Esophagus muscularis mucosa (tissue), 4 donors: ENCODE measurements around the gene ATP6V1F. TPM values are rescaled to one million over a fixed set of nuclear protein-coding genes. Genes with fewer than 3 reads are reported as not detected.

Experiments used
- DNase-seq: peaks from one replicate; pipeline ENCODE4 v3.0.0-alpha.2; 2017; ENCODE audit errors: extremely low spot score
- H3K27ac ChIP-seq, 4 donors: fragments of 200-600 bp; sonication (generic); replicated peaks in 1 of 4; 1 replicate in 3 of 4; 2 replicates in 1 of 4; pipeline ENCODE4 v1.5.1; 2016 to 2019; ENCODE audit warnings: mild to moderate bottlenecking in 1 of 4
- H3K27me3 ChIP-seq, 4 donors: fragments of 200-600 bp; sonication (generic); one replicate each; pipeline versions ENCODE4 v1.5.1 to v1.6.0; 2016 to 2019
- H3K36me3 ChIP-seq, 4 donors: fragments of 200-600 bp; sonication (generic); one replicate each; pipeline ENCODE4 v1.5.1; 2016 to 2019
- H3K4me1 ChIP-seq, 4 donors: fragments of 200-600 bp; sonication (generic); one replicate each; pipeline ENCODE4 v1.5.1; 2016 to 2019
- H3K4me3 ChIP-seq, 4 donors: fragments of 200-600 bp; sonication (generic); 1 replicate in 2 of 4; 2 replicates in 2 of 4; pipeline ENCODE4 v1.5.1; 2016 to 2019; ENCODE audit warnings: mild to moderate bottlenecking in 4 of 4, moderate library complexity in 1 of 4
- H3K9me3 ChIP-seq, 4 donors: fragments of 200-600 bp; sonication (generic); 1 replicate in 3 of 4; 2 replicates in 1 of 4; pipeline ENCODE4 v1.5.1; 2016 to 2019
- EP300 ChIP-seq: sonication (generic); formaldehyde crosslinking; IDR thresholded peaks from one replicate; pipeline ENCODE4 v1.6.1; 2017; ENCODE audit warnings: antibody characterized with exemption
- POLR2A ChIP-seq: fragments of 450-650 bp; IDR thresholded peaks from one replicate; pipeline ENCODE4 v1.6.1; 2017; ENCODE audit warnings: antibody characterized with exemption, moderate library complexity, mild to moderate bottlenecking, low read depth
- POLR2AphosphoS5 ChIP-seq, 2 donors: sonication (generic); formaldehyde crosslinking; IDR thresholded peaks; one replicate each; pipeline ENCODE4 v1.6.1; 2017; ENCODE audit warnings: antibody characterized with exemption in 2 of 2
- WGBS: methylation state at CpG from one replicate; pipeline ENCODE4 v1.1.5; 2018; 5-methylcytosine and 5-hydroxymethylcytosine counted together
- intact Hi-C: fragments of 100-400 bp; cut with DNase I; formaldehyde crosslinking; loops from one replicate; pipeline ENCODE4 v1.15.1; 2023
- total RNA-seq, 4 donors: library from RNA; depleted of rRNA; stranded (reverse); fragments of >200 nt; gene quantifications; one replicate each; pipeline versions ENCODE4 v1.1.0 to v1.2.1, GENCODE V29; 2016
- TF ChIP-seq, protein P1 (sequence below), 3 experiments: fragments of 200-600 bp in 2 of 3; fragments of 450-650 bp in 1 of 3; sonication (generic) in 2 of 3; IDR thresholded peaks; one replicate each; pipeline ENCODE4 v1.5.1; 2017 to 2019; ENCODE audit warnings: antibody characterized with exemption in 3 of 3, mild to moderate bottlenecking in 2 of 3, moderate library complexity in 1 of 3

ATP6V1F gene
- total RNA-seq, 4 donors from 2014 or later, result 74.3 to 108 (median 91.9) TPM

DNA sequence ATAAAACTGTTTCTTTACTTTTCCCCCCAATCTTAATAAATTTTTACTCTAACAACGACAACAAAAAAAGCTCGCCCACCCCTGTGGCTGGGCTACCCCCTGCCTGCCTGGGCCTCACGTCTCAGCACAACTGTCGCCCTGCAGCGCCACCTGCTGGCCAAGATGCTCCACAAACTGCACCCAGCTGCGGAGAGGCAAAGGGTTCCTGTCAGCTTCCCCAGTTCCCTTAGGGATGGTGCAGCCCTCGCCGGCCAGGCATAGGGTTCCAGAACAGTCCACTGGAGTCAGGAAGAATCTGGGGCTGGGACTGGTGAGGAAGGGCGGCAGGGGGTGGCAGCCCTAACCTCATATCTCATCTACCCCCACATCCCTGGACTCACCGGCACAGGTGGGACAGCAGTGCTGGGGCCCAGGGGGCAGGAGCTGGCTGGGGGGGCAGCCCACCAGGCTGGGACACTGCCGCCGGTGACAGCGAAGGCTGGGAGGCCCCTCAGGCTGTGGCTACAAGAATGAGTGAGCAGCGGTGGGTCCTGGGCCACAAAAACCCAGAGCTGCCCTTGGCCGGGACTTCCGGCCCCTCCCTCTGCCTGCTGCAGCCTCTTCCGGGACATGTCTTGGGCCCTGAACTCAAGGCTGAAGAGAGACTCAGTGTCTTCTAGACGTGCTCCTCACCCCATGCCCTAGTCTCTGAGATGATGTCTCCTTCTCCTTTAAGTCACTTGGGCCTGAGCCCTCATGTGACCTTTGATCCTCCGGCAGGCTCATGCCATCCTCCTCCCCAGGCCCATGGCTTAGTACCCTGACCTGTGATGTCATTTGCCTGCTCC is 21.2 kb downstream of the ATP6V1F start:
- Histone ChIP-seq H3K27ac (no peak overlapping the region), H3K4me3 (peak overlapping the region in 1 of 4 donors; percentile 32), H3K9me3 (no peaks in the 10 kb centered on the region), H3K36me3 (no peaks in the 10 kb centered on the region), H3K27me3 (peaks cover 0 to 42% (median 0%) of the 10 kb centered on the region in 4 donors), H3K4me1 (peaks cover 0 to 16% (median 12%) of the 10 kb centered on the region in 4 donors)
- TF ChIP-seq, protein P1, sequence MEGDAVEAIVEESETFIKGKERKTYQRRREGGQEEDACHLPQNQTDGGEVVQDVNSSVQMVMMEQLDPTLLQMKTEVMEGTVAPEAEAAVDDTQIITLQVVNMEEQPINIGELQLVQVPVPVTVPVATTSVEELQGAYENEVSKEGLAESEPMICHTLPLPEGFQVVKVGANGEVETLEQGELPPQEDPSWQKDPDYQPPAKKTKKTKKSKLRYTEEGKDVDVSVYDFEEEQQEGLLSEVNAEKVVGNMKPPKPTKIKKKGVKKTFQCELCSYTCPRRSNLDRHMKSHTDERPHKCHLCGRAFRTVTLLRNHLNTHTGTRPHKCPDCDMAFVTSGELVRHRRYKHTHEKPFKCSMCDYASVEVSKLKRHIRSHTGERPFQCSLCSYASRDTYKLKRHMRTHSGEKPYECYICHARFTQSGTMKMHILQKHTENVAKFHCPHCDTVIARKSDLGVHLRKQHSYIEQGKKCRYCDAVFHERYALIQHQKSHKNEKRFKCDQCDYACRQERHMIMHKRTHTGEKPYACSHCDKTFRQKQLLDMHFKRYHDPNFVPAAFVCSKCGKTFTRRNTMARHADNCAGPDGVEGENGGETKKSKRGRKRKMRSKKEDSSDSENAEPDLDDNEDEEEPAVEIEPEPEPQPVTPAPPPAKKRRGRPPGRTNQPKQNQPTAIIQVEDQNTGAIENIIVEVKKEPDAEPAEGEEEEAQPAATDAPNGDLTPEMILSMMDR (IDR thresholded peaks at IDR 0.05), result peak; percentile 89 to 95 (median 94)
- TF ChIP-seq POLR2AphosphoS5 (IDR thresholded peaks at IDR 0.05) (no peak), EP300 (no peak), POLR2A (no peak)
- intact Hi-C loops, result loop anchor here (5.0 kb wide), 3 partner anchors 92 to 407 kb away; partner anchors contain the start of genes CCDC136 and METTL2B
- 28% methylated on average over 13 of the region's 19 CpGs for WGBS
- peak; percentile 97 for DNase-seq

DNA sequence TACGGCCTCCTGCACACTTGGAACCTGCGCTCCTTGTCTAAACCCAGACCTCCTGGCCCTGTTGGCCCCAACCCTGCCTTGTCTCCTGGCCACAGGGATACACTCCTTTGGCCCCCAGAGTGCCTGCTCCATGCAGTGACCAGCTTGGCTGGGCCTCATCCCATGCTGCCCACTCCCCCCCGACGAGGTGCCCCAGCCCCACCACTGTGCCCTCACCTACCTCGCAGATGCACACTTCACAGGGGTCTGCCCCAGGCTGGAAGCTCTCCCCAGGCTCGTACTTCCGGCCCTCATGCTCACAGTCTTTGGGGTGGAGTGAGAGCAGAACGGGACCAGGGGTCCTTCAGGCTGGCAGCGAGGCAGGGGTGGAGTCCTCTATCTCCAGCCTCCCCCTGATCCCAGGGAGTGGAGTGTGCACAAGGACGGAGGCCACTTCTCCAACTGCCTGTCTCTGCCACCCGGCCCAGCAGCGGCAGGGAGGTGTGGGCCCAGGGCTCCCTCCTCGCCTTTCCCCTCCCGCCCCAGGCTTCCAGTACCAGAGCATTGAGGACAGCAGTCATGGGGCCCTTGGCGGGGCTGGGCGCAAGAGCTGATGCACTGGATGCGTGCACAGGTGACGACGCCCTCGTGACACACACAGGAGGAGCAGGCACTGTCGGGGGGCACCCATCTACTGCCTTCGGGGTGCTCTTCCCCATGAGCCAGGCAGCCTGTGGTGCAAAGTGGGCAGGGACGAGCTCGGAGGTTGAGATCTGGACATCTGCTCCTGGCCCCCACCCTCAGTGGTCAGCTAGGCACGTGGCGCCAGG is 22.1 kb downstream of the ATP6V1F start:
- H3K27ac ChIP-seq, result no peak overlapping the region
- no peaks in the 10 kb centered on the region for H3K36me3 ChIP-seq
- DNase-seq, result no peak
- peaks cover 0 to 42% (median 0%) of the 10 kb centered on the region in 4 donors for H3K27me3 ChIP-seq
- TF ChIP-seq POLR2A (no peak), POLR2AphosphoS5 (IDR thresholded peaks at IDR 0.05) (no peak), EP300 (no peak)
- TF ChIP-seq, protein P1 (IDR thresholded peaks at IDR 0.05), result no peak
- H3K4me1 ChIP-seq, result peaks cover 0 to 13% (median 11%) of the 10 kb centered on the region in 4 donors
- no peaks in the 10 kb centered on the region for H3K9me3 ChIP-seq
- intact Hi-C loops, result loop anchor here (5.0 kb wide), 3 partner anchors 92 to 407 kb away; partner anchors contain the start of genes CCDC136 and METTL2B
- H3K4me3 ChIP-seq, result no peak overlapping the region
- WGBS, result 85% methylated on average over 19 of the region's 26 CpGs

DNA sequence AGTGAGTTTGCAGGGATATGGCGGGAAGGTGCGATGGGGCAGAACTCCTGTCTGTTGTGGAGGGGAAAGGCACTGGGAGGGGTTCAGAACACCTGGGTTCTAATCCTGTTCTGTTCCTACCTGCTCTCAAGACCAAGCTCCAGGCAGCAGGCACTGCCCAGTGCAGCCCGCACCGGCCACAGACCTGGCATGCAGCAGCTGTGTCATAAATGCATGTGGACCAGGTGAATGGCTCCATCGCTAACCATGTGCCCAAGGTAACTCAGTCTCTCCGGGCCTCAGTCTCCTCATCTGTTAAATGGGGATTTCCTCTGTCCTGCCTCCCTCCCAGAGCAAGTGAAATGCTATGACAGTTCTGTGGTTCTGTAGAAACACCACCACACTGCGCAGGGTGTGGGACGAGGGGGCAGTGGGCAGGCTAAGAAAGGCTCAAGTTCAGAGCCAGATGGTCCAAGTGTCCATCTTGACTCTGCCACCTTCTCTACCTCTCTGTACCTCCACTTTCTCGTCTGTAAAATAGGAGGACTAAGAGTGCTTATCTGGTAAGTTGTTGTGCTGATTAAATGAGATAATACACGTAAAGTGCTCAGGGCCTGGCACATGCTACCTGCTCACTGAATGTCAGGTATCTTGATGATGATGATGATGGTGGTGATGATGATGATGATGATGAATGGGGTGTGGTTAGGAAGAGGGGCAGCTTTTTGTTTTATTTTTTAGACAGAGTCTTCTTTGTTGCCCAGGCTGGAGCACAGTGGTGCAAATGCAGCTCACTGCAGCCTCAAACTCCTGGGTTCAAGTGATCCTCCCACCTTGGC is 22.9 kb downstream of the ATP6V1F start:
- peaks cover 0 to 10% (median 7%) of the 10 kb centered on the region in 4 donors for H3K4me1 ChIP-seq
- peaks cover 0 to 49% (median 2%) of the 10 kb centered on the region in 4 donors for H3K27me3 ChIP-seq
- intact Hi-C loops, result no loop called here
- no peak overlapping the region for H3K4me3 ChIP-seq
- H3K9me3 ChIP-seq, result no peaks in the 10 kb centered on the region
- DNase-seq, result no peak
- no peaks in the 10 kb centered on the region for H3K36me3 ChIP-seq
- 91% methylated on average over 10 of the region's 10 CpGs for WGBS
- TF ChIP-seq, protein P1 (IDR thresholded peaks at IDR 0.05), result no peak
- TF ChIP-seq POLR2AphosphoS5 (IDR thresholded peaks at IDR 0.05), result no peak
- no peak for TF ChIP-seq POLR2A
- no peak for TF ChIP-seq EP300
- no peak overlapping the region for H3K27ac ChIP-seq

DNA sequence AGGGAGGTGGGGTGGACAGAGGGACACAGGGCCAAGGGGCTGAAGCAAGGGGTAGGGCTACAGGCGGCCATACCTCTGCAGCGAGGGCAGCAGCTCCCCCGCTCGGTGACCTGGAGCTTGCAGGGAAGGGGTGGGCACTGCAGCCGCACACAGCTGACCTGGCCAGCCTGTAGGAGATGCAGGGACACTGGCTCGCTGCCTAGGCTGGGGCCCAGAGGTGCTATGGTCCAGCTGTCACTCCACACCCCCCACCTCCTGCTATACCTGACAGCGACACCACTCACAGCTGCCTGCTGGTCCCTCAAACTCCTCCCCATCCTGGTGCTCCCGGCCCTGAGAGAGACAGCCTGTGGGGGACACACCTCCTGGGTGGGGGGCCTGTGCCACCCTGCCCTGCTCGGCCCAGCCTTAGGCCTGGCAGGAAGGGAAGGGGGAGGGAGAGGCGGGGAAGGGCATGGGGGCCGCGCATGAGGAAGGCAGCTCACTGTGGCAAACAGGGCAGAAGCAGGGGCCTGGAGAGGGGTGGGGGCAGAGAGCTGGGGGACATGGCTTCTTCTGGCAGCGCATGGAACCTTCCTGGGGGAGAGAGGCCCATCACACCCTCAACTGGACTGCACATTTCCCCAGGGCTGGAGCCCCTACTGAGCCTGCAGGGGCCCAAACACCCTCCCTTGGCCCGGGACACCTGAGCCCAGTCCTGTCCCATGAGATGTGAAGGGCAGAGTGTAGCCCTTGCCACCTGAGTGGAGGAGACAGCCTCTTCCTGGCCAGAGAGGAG is 23.9 kb downstream of the ATP6V1F start:
- no peak for TF ChIP-seq EP300
- TF ChIP-seq, protein P1 (IDR thresholded peaks at IDR 0.05), result no peak
- no peak for TF ChIP-seq POLR2A
- TF ChIP-seq POLR2AphosphoS5 (IDR thresholded peaks at IDR 0.05), result no peak
- intact Hi-C loops, result no loop called here
- Histone ChIP-seq H3K4me1 (peaks cover 0 to 19% (median 14%) of the 10 kb centered on the region in 4 donors), H3K9me3 (no peaks in the 10 kb centered on the region), H3K27ac (no peak overlapping the region), H3K36me3 (no peaks in the 10 kb centered on the region), H3K4me3 (no peak overlapping the region), H3K27me3 (peaks cover 0 to 59% (median 10%) of the 10 kb centered on the region in 4 donors)
- DNase-seq, result no peak
- 73% methylated on average over 9 of the region's 14 CpGs for WGBS
